Right cardiac atrium (tissue), 5 donors: ENCODE results near the gene BRINP3. TPM values are rescaled to one million over a fixed set of nuclear protein-coding genes. Genes with fewer than 3 reads are reported as not detected.

Experiments
- ATAC-seq, 2 donors: fragments of 200-7000 bp; cut with Tn5 transposase; one replicate each; pipeline versions ENCODE4 v1.8.0 to v1.9.1; 2020; ENCODE audit warnings: moderate library complexity in 2 of 2, mild to moderate bottlenecking in 1 of 2
- DNase-seq, 3 donors: peaks; one replicate each; pipeline ENCODE4 v3.0.0-alpha.2; 2020
- H3K27ac ChIP-seq: one replicate; pipeline ENCODE4 v1.5.1; 2013; ENCODE audit warnings: mild to moderate bottlenecking, low read length, control low read depth, moderate library complexity
- H3K27me3 ChIP-seq: one replicate; pipeline ENCODE4 v1.6.1; 2013; ENCODE audit not compliant: control insufficient read depth, insufficient read depth
- H3K4me1 ChIP-seq: one replicate; pipeline ENCODE4 v1.6.1; 2013; ENCODE audit warnings: low read length; ENCODE audit not compliant: control insufficient read depth, insufficient read depth
- H3K4me3 ChIP-seq: one replicate; pipeline ENCODE4 v1.5.1; 2013; ENCODE audit warnings: low read length, control low read depth
- H3K9me3 ChIP-seq: one replicate; pipeline ENCODE4 v1.6.1; 2013; ENCODE audit warnings: low read length; ENCODE audit not compliant: control insufficient read depth
- WGBS: extraction: QIAGEN DNeasy Blood & Tissue Kit; methylation state at CpG from one replicate; pipeline ENCODE4 v1.1.7; 2013; 5-methylcytosine and 5-hydroxymethylcytosine counted together
- intact Hi-C, 4 donors: fragments of 100-400 bp; cut with DNase I; formaldehyde crosslinking; loops; one replicate each; pipeline versions ENCODE4 v1.11.0 to v1.14.0; 2022 to 2023
- polyA plus RNA-seq: library from polyadenylated mRNA; stranded (reverse); fragments of 200-250 nt; gene quantifications from one replicate; pipeline ENCODE4 v1.2.3, GENCODE V29; 2013
- total RNA-seq, 4 donors: library from RNA; stranded (reverse); fragmentation: NEBNext Ultra II Directional; extraction: Animal tissue kit (Norgen Biotek cat#: 25700); gene quantifications; one replicate each; pipeline ENCODE4 v1.2.1, GENCODE V29; 2021
- donor health status: healthy with polysubstance abuse.
- donor health status: DM: no; HTN: yes; CAD: no.
- donor health status: DM: no; HTN: no; CAD: no.
- donor health status: DM: no; HTN: yes; CAD: no; lungs with severe emphysema.
- donor health status: DM: yes; HTN: yes; CAD: no.

The BRINP3 gene
- total and polyA plus RNA-seq, 5 donors: 3.6 to 27.0 (median 14.2) TPM

GRCh38 chr1:190453550-190453949, 24.1 kb downstream of the BRINP3 start:
- intact Hi-C loops: no loop called here
- H3K27ac ChIP-seq: no peak overlapping the region
- no peaks in the 10 kb centered on the region for H3K4me1 ChIP-seq
- DNase-seq: no peak
- H3K4me3 ChIP-seq: no peak overlapping the region
- no peaks in the 10 kb centered on the region for H3K27me3 ChIP-seq
- no peaks in the 10 kb centered on the region for H3K9me3 ChIP-seq
- no peak for ATAC-seq

GRCh38 chr1:190452272-190452848, 25.3 kb downstream of the BRINP3 start:
- no peak for ATAC-seq
- H3K9me3 ChIP-seq: no peaks in the 10 kb centered on the region
- WGBS: 94% methylated on average over 17 of the region's 17 CpGs

GRCh38 chr1:190444464-190444863, 33.2 kb downstream of the BRINP3 start:
- peak in 1 of 3 donors; percentile 24 for DNase-seq
- no peaks in the 10 kb centered on the region for H3K4me1 ChIP-seq
- intact Hi-C loops: no loop called here
- no peak for ATAC-seq
- WGBS: 96% methylated on average over 12 of the region's 12 CpGs
- no peaks in the 10 kb centered on the region for H3K9me3 ChIP-seq
- no peak overlapping the region for H3K27ac ChIP-seq
- H3K4me3 ChIP-seq: no peak overlapping the region
- no peaks in the 10 kb centered on the region for H3K27me3 ChIP-seq

More at GRCh38 chr1:190452272-190452848, 25.3 kb downstream of the BRINP3 start:
- peak in 1 of 3 donors; percentile 16 for DNase-seq
- Histone ChIP-seq H3K4me1 (no peaks in the 10 kb centered on the region), H3K4me3 (no peak overlapping the region), H3K27me3 (no peaks in the 10 kb centered on the region), H3K27ac (no peak overlapping the region)
- intact Hi-C loops: no loop called here

GRCh38 chr1:190439447-190439846, 38.2 kb downstream of the BRINP3 start:
- H3K4me1 ChIP-seq: no peaks in the 10 kb centered on the region
- no peaks in the 10 kb centered on the region for H3K9me3 ChIP-seq
- no peak overlapping the region for H3K27ac ChIP-seq
- no peak overlapping the region for H3K4me3 ChIP-seq
- WGBS: 50% methylated on average over 2 of the region's 2 CpGs
- H3K27me3 ChIP-seq: no peaks in the 10 kb centered on the region
- DNase-seq: no peak
- intact Hi-C loops: no loop called here
- ATAC-seq: no peak

- Histone ChIP-seq H3K9me3 (no peaks in the 10 kb centered on the region), H3K27ac (no peak overlapping the region), H3K4me1 (no peaks in the 10 kb centered on the region), H3K27me3 (no peaks in the 10 kb centered on the region), H3K4me3 (no peak overlapping the region)
- ATAC-seq (no peak), DNase-seq (no peak)
- intact Hi-C loops: no loop called here
- WGBS: 84% methylated on average over 1 of the region's 1 CpG
Measured at GRCh38 chr1:190436615-190437014, 41.0 kb downstream of the BRINP3 start.

- DNase-seq: no peak
- WGBS: 70% methylated on average over 2 of the region's 2 CpGs
- Histone ChIP-seq H3K4me1 (no peaks in the 10 kb centered on the region), H3K27me3 (no peaks in the 10 kb centered on the region), H3K27ac (no peak overlapping the region), H3K4me3 (no peak overlapping the region), H3K9me3 (no peaks in the 10 kb centered on the region)
- ATAC-seq: no peak
- intact Hi-C loops: no loop called here
Measured at GRCh38 chr1:190429932-190430331, 47.7 kb downstream of the BRINP3 start.

DNA sequence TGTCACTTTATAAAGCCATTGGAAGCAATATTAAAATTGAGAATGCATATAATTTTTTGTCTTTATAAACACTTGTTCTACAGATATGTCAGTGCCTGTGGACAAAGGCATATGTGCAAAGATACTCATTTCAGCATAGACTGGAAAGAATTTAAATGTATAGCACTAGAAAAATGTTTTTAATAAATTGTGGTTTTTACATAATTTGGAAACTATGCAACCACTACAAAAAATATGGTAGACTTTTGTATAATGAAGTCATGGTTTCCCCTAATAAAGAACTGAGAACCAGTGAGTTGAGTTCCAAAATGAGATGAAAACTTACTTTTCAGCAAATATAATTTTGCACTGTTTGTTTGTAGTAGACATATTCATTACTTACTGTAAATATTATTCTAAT, 48.5 kb downstream of the BRINP3 start:
- no peaks in the 10 kb centered on the region for H3K9me3 ChIP-seq
- no peaks in the 10 kb centered on the region for H3K27me3 ChIP-seq
- DNase-seq (no peak), ATAC-seq (no peak)
- intact Hi-C loops: no loop called here
- H3K27ac ChIP-seq: no peak overlapping the region
- H3K4me1 ChIP-seq: no peaks in the 10 kb centered on the region
- no peak overlapping the region for H3K4me3 ChIP-seq

GRCh38 chr1:190416239-190416638, 61.4 kb downstream of the BRINP3 start:
- no peak overlapping the region for H3K4me3 ChIP-seq
- no peaks in the 10 kb centered on the region for H3K4me1 ChIP-seq
- no peaks in the 10 kb centered on the region for H3K9me3 ChIP-seq
- intact Hi-C loops: no loop called here
- H3K27me3 ChIP-seq: no peaks in the 10 kb centered on the region
- no peak overlapping the region for H3K27ac ChIP-seq
- ATAC-seq (no peak), DNase-seq (no peak)
- 68% methylated on average over 1 of the region's 1 CpG for WGBS

DNA sequence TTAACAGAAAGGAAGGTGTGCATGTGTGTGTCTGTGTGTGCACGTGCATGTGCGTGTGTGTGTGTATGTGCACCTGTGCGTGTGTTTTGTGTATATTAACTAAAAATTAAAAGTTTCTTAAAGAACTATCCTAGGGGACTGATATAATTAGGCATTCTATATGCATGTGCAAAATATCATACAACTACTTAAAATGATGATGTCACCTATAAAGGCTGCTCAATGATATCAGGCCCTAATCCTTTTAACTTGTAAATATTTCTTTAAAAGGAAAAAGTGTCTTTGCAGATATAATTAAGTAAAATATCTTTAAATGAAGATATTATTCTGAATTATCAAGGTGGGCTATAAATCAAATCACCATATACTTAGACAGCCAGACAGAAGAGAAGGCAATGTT, 64.5 kb downstream of the BRINP3 start:
- ATAC-seq (no peak), DNase-seq (no peak)
- no peaks in the 10 kb centered on the region for H3K9me3 ChIP-seq
- H3K27me3 ChIP-seq: no peaks in the 10 kb centered on the region
- 87% methylated on average over 3 of the region's 3 CpGs for WGBS
- H3K4me3 ChIP-seq: no peak overlapping the region
- no peaks in the 10 kb centered on the region for H3K4me1 ChIP-seq
- H3K27ac ChIP-seq: no peak overlapping the region
- intact Hi-C loops: no loop called here

- no peak for ATAC-seq
- intact Hi-C loops: no loop called here
- WGBS: 79% methylated on average over 3 of the region's 3 CpGs
Measured at GRCh38 chr1:190403402-190403801, 74.3 kb downstream of the BRINP3 start.

GRCh38 chr1:190399233-190399632, 78.4 kb downstream of the BRINP3 start:
- no peak for ATAC-seq
- no peak overlapping the region for H3K4me3 ChIP-seq
- no peaks in the 10 kb centered on the region for H3K4me1 ChIP-seq
- no peak for DNase-seq
- WGBS: 68% methylated on average over 3 of the region's 3 CpGs
- no peak overlapping the region for H3K27ac ChIP-seq
- no peaks in the 10 kb centered on the region for H3K27me3 ChIP-seq
- intact Hi-C loops: no loop called here
- H3K9me3 ChIP-seq: no peaks in the 10 kb centered on the region

More at GRCh38 chr1:190403402-190403801, 74.3 kb downstream of the BRINP3 start:
- Histone ChIP-seq H3K4me3 (no peak overlapping the region), H3K4me1 (no peaks in the 10 kb centered on the region), H3K9me3 (no peaks in the 10 kb centered on the region), H3K27ac (no peak overlapping the region), H3K27me3 (no peaks in the 10 kb centered on the region)
- no peak for DNase-seq

DNA sequence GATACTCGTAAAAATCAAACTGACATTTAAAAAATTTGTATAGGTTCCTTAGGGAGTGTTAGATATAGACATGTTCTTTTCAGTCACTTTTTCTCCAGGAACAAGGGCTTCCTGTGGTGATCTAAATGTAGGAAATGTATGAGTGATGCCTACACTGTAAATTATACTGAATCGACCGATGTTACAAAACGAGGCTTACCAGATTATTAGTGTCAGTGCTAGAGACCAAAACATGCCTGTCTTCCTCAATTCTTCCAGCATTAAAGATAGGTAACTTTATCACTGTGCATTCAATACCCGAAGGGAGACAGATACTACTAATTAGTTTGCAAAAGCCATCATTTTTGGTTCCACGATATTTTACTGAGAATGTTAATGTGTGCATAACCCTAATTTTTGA, 86.1 kb downstream of the BRINP3 start:
- H3K9me3 ChIP-seq: no peaks in the 10 kb centered on the region
- H3K27ac ChIP-seq: no peak overlapping the region
- H3K4me1 ChIP-seq: no peaks in the 10 kb centered on the region
- WGBS: 69% methylated on average over 6 of the region's 6 CpGs
- H3K27me3 ChIP-seq: no peaks in the 10 kb centered on the region
- DNase-seq (no peak), ATAC-seq (no peak)
- no peak overlapping the region for H3K4me3 ChIP-seq
- intact Hi-C loops: no loop called here
